Uterus (tissue), 4 donors: ENCODE measurements around the gene ENOX2. TPM values are rescaled to one million over a fixed set of nuclear protein-coding genes. Genes with fewer than 3 reads are reported as not detected.

ENCODE experiments used
- DNase-seq, 2 donors: peaks; one replicate each; pipeline ENCODE4 v3.0.0-alpha.2; 2019 to 2020
- H3K27ac ChIP-seq, 2 donors: fragments of 200-600 bp; sonication (generic); 1 replicate in 1 of 2; 2 replicates in 1 of 2; pipeline ENCODE4 v1.5.1; 2016 to 2018
- H3K27me3 ChIP-seq, 2 donors: fragments of 200-600 bp; sonication (generic); one replicate each; pipeline ENCODE4 v1.5.1; 2018 to 2019; ENCODE audit warnings: control low read depth in 1 of 2
- H3K36me3 ChIP-seq, 2 donors: fragments of 200-600 bp; sonication (generic); one replicate each; pipeline ENCODE4 v1.5.1; 2019; ENCODE audit warnings: control low read depth in 1 of 2
- H3K4me1 ChIP-seq, 2 donors: fragments of 200-600 bp; sonication (generic); one replicate each; pipeline ENCODE4 v1.5.1; 2018 to 2019; ENCODE audit warnings: control low read depth in 1 of 2
- H3K4me3 ChIP-seq, 2 donors: fragments of 200-600 bp; sonication (generic); 1 replicate in 1 of 2; 2 replicates in 1 of 2; pipeline ENCODE4 v1.5.1; 2018 to 2019; ENCODE audit warnings: mild to moderate bottlenecking in 1 of 2
- H3K9me3 ChIP-seq, 2 donors: fragments of 200-600 bp; sonication (generic); one replicate each; pipeline ENCODE4 v1.5.1; 2019; ENCODE audit warnings: control low read depth in 1 of 2
- CTCF ChIP-seq, 4 experiments: fragments of 200-600 bp in 2 of 4; fragments of 450-650 bp in 2 of 4; sonication (generic) in 2 of 4; IDR thresholded peaks; one replicate each; pipeline ENCODE4 v1.5.1; 2016 to 2019; ENCODE audit warnings: antibody characterized with exemption in 4 of 4, mild to moderate bottlenecking in 2 of 4, moderate library complexity in 1 of 4
- POLR2A ChIP-seq, 2 donors: fragments of 450-650 bp; IDR thresholded peaks; one replicate each; pipeline ENCODE4 v1.6.1; 2016; ENCODE audit warnings: antibody characterized with exemption in 2 of 2, mild to moderate bottlenecking in 1 of 2, moderate library complexity in 1 of 2
- intact Hi-C: fragments of 100-400 bp; cut with DNase I; formaldehyde crosslinking; loops from one replicate; pipeline ENCODE4 v1.15.1; 2023; ENCODE audit warnings: low total_unique reads
- total RNA-seq, 4 donors: library from RNA; depleted of rRNA in 3 of 4; stranded (reverse); fragments of >200 nt in 3 of 4; gene quantifications; one replicate each; pipeline versions ENCODE4 v1.1.0 to v1.2.4, GENCODE V29; 2014 to 2023
- donor health status: DM: yes; HTN: yes; CAD: no.

The ENOX2 gene
- total RNA-seq, 4 donors from 2014 or later = 8.2 to 19.5 (median 14.8) TPM

GRCh38 chrX:130754353-130754752 lies 148.7 kb downstream of the ENOX2 start:
- intact Hi-C loops = no loop called here
- H3K36me3 ChIP-seq = no peaks in the 10 kb centered on the region
- H3K4me3 ChIP-seq = no peak overlapping the region
- H3K4me1 ChIP-seq = no peaks in the 10 kb centered on the region
- H3K9me3 ChIP-seq = no peaks in the 10 kb centered on the region
- no peak overlapping the region for H3K27ac ChIP-seq
- H3K27me3 ChIP-seq = no peaks in the 10 kb centered on the region
- no peak for DNase-seq
- TF ChIP-seq CTCF (IDR thresholded peaks at IDR 0.05) (no peak), POLR2A (IDR thresholded peaks at IDR 0.05) (no peak)

DNA sequence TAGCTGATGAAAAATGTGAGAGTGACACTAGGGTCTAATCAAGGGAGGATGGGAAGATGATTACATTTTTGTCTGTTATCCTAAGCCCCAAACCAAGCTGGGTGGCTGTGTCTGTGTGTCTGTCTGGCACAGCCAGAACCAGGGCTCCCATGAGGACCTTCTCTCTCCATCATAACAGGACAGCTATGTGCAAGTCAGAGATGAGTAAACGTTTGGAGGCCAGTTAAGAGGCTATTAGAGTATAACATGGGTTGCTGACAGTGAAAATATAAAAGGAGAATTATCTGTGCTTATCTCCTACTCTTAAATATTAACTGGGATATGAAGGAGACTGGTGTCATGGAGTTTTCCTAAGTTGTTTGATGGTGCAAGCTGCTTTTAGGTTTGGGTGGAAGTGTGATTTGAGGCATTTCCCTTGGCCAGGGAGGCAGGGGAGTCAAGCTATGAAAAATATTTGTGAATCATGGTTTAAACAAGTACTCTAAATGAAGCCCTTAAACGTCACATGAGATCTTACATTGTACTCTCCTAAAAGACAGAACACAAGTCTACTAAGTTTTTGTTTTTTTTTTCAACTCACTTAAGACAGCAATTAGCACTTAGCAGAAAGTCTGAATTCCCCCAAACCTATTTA lies 156.2 kb downstream of the ENOX2 start:
- no peak for DNase-seq
- H3K9me3 ChIP-seq = no peaks in the 10 kb centered on the region
- H3K27me3 ChIP-seq = no peaks in the 10 kb centered on the region
- H3K4me1 ChIP-seq = no peaks in the 10 kb centered on the region
- no peak overlapping the region for H3K4me3 ChIP-seq
- no peaks in the 10 kb centered on the region for H3K36me3 ChIP-seq
- no peak for TF ChIP-seq CTCF (IDR thresholded peaks at IDR 0.05)
- no peak for TF ChIP-seq POLR2A (IDR thresholded peaks at IDR 0.05)
- intact Hi-C loops = no loop called here
- no peak overlapping the region for H3K27ac ChIP-seq

DNA sequence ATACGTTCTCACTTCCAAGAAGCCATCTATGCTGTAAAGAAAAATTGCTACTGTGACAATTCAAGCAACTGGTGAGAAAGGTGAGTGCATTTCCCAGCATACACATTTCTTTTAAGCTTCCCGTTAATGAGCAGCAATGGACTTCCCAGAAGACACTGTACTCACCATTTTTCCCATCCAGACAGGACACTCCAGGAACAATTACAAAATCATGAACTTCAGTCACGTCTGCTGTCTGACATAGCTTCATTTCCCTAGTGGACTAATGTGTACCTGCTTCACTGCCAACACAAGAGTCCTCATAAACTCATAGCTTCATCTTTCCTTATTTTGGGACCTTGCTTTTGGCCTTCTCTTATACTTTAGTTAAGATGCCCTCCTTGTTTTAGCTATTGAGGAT lies 156.9 kb downstream of the ENOX2 start:
- TF ChIP-seq CTCF (IDR thresholded peaks at IDR 0.05) (no peak), POLR2A (IDR thresholded peaks at IDR 0.05) (no peak)
- Histone ChIP-seq H3K27me3 (no peaks in the 10 kb centered on the region), H3K4me3 (no peak overlapping the region), H3K36me3 (no peaks in the 10 kb centered on the region), H3K4me1 (no peaks in the 10 kb centered on the region), H3K9me3 (no peaks in the 10 kb centered on the region), H3K27ac (no peak overlapping the region)
- no peak for DNase-seq
- intact Hi-C loops = no loop called here

DNA sequence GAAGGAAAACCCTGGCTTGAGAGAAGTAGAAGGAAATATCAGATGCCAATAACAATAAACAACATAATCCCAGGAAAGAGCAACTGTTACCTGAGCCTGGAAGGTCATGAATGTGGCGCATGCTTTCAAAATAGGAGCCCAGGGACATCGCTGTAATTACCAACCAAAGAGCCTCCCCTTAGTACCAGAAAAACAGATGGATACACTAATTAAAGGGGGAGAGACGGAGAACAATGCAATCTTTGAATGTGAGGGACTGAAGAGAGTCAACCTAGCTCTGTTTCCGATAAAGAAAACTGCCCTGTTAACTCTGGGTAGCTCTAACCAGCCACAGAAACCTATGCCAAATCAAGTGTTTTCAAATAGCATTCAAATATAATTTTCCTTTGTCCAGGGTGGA lies 161.4 kb downstream of the ENOX2 start:
- no peaks in the 10 kb centered on the region for H3K36me3 ChIP-seq
- H3K27me3 ChIP-seq = no peaks in the 10 kb centered on the region
- H3K4me1 ChIP-seq = no peaks in the 10 kb centered on the region
- intact Hi-C loops = no loop called here
- H3K4me3 ChIP-seq = no peak overlapping the region
- no peak for TF ChIP-seq POLR2A (IDR thresholded peaks at IDR 0.05)
- TF ChIP-seq CTCF (IDR thresholded peaks at IDR 0.05) = no peak
- no peak for DNase-seq
- H3K9me3 ChIP-seq = no peaks in the 10 kb centered on the region
- no peak overlapping the region for H3K27ac ChIP-seq

- H3K27ac ChIP-seq = no peak overlapping the region
- H3K4me3 ChIP-seq = no peak overlapping the region
- intact Hi-C loops = no loop called here
- H3K9me3 ChIP-seq = no peaks in the 10 kb centered on the region
- DNase-seq = no peak
- no peaks in the 10 kb centered on the region for H3K4me1 ChIP-seq
- H3K27me3 ChIP-seq = no peaks in the 10 kb centered on the region
- TF ChIP-seq POLR2A (IDR thresholded peaks at IDR 0.05) (no peak), CTCF (IDR thresholded peaks at IDR 0.05) (no peak)
- H3K36me3 ChIP-seq = no peaks in the 10 kb centered on the region
Measured at GRCh38 chrX:130741151-130741550, 161.9 kb downstream of the ENOX2 start.
